HG02970 (cell line): ENCODE measurements around the gene GPR62.

ENCODE experiments used
- ATAC-seq: cut with Tn5 transposase; IDR thresholded peaks from one replicate; pipeline ENCODE4 v1.9.1; 2021; ENCODE audit warnings: mild to moderate bottlenecking, moderate library complexity, moderate number of reproducible peaks; ENCODE audit not compliant: unreplicated experiment, low FRiP score

The GPR62 gene

DNA sequence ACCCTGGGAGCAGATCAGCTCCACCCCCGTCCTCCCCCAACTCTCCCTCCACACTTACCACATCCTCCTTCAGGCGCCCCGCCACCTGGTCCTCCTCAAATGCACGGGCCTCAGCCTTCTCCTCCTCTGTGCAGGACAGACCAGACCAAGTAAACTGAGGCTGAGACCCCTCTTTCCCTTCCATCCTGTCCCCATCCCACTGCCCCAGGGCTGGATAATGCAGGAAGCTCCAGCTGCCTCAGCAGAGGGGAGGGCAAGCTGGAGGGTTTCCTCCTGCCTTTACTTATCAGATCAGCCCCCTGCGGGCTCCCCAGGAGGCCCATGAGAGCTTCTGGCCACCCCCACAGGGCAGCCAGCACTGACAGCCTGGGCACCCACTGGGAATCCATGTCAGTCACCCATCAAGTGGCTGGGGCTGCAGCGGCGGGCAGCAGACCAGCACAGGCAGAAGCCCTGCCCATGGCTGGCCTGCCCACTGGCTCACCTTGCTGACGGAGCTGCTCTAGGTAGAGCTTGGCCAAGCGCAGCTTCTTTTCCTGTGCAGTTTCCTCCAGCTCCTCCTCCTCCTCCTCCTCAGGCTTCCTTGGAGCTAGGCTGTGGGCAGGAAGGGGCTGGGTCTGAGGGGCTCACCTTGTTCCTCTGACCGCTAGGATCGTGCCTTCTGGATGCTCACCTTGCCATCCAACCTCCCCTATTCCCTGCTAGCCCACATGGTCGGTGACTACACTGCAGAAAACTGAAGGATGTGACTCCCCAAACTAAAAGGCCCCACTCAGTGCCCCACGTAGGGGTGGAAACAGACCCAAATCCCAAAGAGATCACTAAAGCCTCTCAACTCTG, 17.4 kb upstream of the GPR62 start:
- no peak for ATAC-seq

- no peak for ATAC-seq
These were observed 16.3 kb upstream of the GPR62 start for GRCh38 chr3:51938780-51939425.

GRCh38 chr3:51940648-51941462, 14.3 kb upstream of the GPR62 start:
- no peak for ATAC-seq

DNA sequence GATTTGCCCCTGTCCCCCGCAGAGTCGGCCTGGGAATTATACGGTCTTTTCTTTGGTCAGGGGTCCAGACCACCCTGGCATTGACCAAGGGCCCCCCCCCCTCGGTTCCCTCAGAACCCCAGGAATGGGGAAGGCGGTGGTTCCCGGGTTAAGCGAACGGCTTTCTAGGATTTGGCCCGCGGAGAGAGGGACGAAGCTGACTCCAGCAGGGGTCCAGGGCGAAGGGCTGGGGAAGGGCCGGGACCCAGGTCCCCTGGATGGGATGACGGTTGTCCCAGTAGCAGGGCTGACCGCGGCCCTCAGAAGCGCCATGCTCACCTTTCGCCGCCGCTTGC, 13.8 kb upstream of the GPR62 start:
- ATAC-seq = no peak

DNA sequence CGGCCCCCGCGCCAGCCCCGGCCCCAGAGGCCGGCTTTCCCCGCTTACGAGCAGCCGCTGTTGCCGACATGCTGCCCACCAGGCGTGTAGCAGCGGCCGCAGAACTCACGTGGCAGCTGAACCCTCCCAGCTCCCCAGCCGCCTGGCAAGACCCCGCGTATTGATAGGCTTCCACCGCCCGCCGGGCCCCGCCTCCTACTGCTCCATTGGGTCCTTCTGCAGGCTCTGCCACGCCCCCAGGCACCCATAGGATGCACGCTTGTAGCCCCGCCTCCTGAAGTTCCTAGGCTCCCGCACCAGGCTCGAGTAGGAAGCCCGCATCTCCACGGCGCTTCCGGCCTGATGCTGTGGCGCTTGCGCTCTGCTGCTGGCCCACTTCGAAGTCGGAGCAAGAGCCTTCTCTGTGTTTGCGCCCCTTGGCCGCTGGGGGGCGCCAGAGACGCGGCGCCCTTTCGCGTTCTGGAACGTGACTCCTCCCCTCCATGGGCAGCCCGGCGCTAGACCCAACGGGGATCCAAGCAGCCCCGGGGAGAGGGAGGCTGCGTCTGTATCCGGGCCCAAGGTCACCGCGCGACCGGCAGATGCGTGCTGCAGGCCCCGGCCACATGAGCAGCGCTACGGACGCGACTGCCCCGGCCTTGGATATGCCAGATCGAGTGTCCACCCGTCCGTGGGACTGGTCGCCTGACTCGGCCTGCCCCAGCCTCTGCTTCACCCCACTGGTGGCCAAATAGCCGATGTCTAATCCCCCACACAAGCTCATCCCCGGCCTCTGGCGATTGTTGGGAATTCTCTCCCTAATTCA, 13.2 kb upstream of the GPR62 start, which contains the start of the genes PARP3 and RRP9:
Gene PARP3, plus strand, starts transcription at position 566 of the 805 bp plus-strand sequence. CDS start 993 bp downstream, outside the sequence.
Gene RRP9, minus strand, starts transcription at position 107 of the 805 bp plus-strand sequence. Its CDS starts 37 bp downstream, at position 70.
- ATAC-seq = peak; percentile 94

GRCh38 chr3:51942603-51943450, 12.4 kb upstream of the GPR62 start:
- ATAC-seq = no peak

- ATAC-seq = no peak
These were observed 11.5 kb upstream of the GPR62 start for GRCh38 chr3:51943451-51944391.

DNA sequence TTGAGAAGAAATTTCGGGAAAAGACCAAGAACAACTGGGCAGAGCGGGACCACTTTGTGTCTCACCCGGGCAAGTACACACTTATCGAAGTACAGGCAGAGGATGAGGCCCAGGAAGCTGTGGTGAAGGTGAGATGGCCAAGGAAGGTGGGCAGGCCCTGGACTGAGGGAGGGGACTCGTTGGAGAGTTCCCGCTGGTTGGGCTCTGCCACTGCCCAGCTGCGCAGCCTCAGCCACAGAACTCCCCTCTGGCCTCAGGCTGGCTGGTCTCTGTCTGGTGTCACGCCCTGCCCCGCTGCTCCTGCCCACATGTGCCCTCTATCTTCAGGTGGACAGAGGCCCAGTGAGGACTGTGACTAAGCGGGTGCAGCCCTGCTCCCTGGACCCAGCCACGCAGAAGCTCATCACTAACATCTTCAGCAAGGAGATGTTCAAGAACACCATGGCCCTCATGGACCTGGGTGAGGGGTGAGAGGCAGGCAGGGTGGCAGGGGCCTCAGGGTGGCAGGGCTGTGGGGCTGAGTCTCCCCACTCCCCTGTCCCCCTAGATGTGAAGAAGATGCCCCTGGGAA, 10.6 kb upstream of the GPR62 start:
- no peak for ATAC-seq

DNA sequence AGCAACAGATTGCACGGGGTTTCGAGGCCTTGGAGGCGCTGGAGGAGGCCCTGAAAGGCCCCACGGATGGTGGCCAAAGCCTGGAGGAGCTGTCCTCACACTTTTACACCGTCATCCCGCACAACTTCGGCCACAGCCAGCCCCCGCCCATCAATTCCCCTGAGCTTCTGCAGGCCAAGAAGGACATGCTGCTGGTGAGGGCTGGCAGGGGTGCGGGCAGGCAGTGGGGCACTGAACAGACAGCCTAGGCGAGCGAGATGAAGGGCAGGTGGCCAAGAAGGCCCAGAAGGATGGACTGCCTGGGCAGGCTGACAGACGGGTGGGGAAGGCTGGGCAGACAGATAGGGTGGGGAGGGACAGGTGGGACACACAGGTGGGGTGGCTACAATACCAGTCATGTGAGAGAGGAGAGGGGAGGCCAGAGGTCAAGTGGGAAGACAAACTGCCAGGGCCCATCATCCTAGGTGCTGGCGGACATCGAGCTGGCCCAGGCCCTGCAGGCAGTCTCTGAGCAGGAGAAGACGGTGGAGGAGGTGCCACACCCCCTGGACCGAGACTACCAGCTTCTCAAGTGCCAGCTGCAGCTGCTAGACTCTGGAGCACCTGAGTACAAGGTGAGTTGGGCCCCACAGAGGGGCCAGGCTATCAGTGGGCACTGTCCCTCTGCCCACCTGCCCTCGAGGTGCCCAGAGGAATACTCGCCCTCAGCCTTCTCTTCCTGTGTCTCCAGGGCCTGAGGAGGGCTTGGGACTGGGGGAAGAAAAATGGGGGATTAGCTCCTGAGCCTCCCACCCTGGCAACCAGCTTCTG, 9.9 kb upstream of the GPR62 start:
- no peak for ATAC-seq

GRCh38 chr3:51945926-51946705, 9.1 kb upstream of the GPR62 start:
- ATAC-seq = no peak

DNA sequence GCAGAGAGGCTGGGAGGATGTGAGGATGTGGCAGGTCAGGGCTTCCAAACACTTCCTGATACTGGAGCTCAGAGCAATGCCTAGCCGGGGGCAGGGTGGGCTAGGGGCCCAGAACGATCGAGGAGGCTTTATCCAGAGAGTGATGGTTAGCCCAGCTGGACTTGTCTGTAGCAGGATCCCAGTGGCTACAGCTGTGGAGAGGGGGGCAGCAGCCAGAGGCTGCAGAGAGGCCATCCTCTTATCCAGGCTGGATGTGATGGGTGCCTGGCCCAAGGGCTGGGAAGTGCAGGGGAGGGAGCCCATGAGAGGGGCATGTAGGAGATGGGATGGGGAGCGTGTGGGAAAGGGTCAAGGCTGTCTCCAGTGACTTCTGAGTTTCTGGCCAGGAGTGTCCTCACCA, 8.4 kb upstream of the GPR62 start:
- no peak for ATAC-seq

DNA sequence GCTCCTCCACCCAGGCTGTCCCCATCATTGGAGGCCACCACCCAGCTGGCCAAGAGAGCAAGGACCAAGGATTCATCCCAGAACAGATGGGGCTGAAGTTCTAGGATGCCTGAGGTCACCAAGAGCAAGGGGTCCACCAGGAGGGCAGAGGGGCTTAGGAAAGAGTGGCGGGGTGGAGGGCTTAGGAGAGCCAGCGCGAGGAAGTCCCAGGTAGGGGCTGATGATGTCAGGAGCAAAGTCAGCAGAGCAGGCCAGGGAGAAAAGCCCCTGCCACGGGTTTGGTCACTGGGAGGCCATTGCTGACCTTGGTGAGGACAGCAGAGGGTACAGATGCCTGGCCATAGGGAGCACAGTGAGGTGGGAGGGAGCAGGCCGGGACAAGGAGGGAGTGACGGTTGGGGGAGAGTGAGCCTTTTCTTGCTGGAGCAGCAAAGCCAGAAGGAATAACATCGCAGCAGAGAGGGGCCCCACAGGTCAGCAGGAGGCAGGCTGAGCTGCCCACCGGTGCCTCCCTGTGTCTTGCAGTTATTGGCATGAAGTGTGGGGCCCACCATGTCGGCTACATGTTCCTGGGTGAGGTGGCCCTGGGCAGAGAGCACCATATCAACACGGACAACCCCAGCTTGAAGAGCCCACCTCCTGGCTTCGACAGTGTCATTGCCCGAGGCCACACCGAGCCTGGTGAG, 7.8 kb upstream of the GPR62 start:
- no peak for ATAC-seq

DNA sequence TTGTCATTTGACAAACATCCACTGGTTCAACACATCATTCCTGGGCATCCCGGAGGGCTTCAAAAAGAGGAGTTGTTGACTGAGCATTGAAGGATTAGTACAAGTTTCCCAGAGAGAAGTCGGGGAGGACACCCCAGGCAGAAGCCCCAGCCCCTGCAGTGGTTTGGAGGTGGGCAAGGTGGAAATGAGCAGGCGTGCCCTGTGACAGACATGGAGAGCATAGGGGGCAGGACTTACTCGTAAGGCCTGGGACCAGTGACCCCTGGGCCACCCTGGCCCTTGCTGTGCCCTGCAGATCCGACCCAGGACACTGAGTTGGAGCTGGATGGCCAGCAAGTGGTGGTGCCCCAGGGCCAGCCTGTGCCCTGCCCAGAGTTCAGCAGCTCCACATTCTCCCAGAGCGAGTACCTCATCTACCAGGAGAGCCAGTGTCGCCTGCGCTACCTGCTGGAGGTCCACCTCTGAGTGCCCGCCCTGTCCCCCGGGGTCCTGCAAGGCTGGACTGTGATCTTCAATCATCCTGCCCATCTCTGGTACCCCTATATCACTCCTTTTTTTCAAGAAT, 7.1 kb upstream of the GPR62 start:
- ATAC-seq = no peak

DNA sequence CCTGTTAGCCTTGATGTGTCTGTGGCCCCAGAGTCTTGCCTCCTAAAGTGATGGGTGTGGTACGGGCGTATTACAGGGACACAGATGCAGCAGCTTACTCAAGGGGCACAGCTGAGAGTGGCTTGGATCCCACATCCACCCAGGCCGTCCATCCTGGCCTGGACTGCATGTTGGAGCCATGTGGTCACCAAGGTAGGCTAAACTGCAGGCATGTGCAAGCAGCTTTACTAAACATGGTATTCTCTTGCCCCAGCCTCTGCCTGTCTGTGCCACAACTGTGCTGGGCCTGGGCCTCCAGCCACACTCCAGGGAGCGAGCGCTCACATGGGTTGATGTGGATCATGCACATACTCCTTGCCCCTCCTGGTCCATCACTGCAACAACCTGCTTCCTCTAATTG, 6.1 kb upstream of the GPR62 start:
- ATAC-seq = no peak

- ATAC-seq = no peak
These were observed 4.3 kb upstream of the GPR62 start for GRCh38 chr3:51950899-51951298.
